ENCODE measurements around the gene CEP43. TPM values are rescaled to one million over a fixed set of nuclear protein-coding genes. Genes with fewer than 3 reads are reported as not detected.

Gene CEP43
- total and polyA plus RNA-seq, 11 donors = 4.7 to 16.9 (median 10.7) TPM

DNA sequence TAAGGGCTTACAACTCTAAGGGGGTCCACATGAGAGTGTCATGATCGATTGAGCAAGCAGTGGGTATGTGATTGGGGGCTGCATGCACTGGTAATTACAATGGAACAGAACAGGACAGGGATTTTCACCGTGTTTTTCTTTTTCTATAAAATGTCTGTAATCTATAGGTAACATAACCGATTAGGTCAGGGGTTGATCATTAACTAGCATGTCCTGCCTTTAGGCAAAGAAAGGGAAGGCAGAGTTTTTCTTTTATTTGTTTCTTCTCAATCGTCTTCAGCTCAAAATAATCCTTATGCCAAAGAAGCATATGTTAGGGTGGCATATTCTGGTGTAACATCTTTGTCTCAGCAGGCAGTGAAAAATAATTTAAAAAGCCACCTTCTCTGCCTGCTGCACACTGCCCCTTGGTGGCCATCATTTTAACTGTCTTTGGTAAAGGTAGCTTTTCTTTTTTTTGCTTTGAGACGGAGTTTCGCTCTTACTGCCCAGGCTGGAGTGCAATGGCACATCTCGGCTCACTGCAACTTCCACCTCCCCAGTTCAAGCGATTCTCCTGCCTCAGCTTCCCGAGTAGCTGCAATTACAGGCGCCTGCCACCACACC, 9.7 kb upstream of the CEP43 start:
- no peaks in the 10 kb centered on the region for H3K4me1 ChIP-seq
- intact Hi-C loops (cut with DNase I) = loop anchor here in 9 of 10 donors (1.0 to 10.0 kb wide), 7 partner anchors 155 to 215 kb away; no protein-coding TSS in a partner anchor
- peak in 1 of 5 donors; percentile 21 for DNase-seq
- H3K27me3 ChIP-seq = no peaks in the 10 kb centered on the region
- no peaks in the 10 kb centered on the region for H3K36me3 ChIP-seq
- TF ChIP-seq POLR2A (IDR thresholded peaks at IDR 0.05) = no peak
- TF ChIP-seq CTCF (IDR thresholded peaks at IDR 0.05) = peak in 11 of 12 donors; percentile 28 to 69 (median 43)
- H3K4me3 ChIP-seq = no peak overlapping the region
- ATAC-seq = peak in 2 of 4 donors; percentile 34 to 47
- no peaks in the 10 kb centered on the region for H3K9me3 ChIP-seq
- no peak overlapping the region for H3K27ac ChIP-seq
- WGBS, 4 donors = 52 to 61% (median 55%) methylated on average over 10 of the region's 10 CpGs

GRCh38 chr6:166996406-166996805, 2.8 kb upstream of the CEP43 start:
- Histone ChIP-seq H3K4me3 (no peak overlapping the region), H3K27me3 (no peaks in the 10 kb centered on the region), H3K4me1 (peaks cover 0 to 26% (median 14%) of the 10 kb centered on the region in 12 donors), H3K36me3 (no peaks in the 10 kb centered on the region), H3K9me3 (no peaks in the 10 kb centered on the region), H3K27ac (no peak overlapping the region)
- TF ChIP-seq POLR2A (IDR thresholded peaks at IDR 0.05) (no peak), CTCF (IDR thresholded peaks at IDR 0.05) (no peak)
- DNase-seq (no peak), ATAC-seq (no peak)
- intact Hi-C loops (cut with DNase I) = loop anchor here in 9 of 10 donors (2.0 to 10.0 kb wide), 6 partner anchors 39 to 614 kb away; partner anchors contain the start of genes RNASET2 (in 2 of the 9) and MPC1 (in 1 of the 9)
- WGBS, 4 donors = 95 to 99% (median 96%) methylated on average over 7 of the region's 7 CpGs

GRCh38 chr6:166997348-166997747, 1.8 kb upstream of the CEP43 start:
- Histone ChIP-seq H3K36me3 (peaks cover 0 to 5% (median 0%) of the 10 kb centered on the region in 9 donors), H3K27ac (peak overlapping the region in 1 of 12 donors; percentile 83), H3K9me3 (no peaks in the 10 kb centered on the region), H3K4me3 (peak overlapping the region in 8 of 12 donors; percentile 64 to 99 (median 94)), H3K27me3 (no peaks in the 10 kb centered on the region), H3K4me1 (peaks cover 0 to 26% (median 14%) of the 10 kb centered on the region in 12 donors)
- no peak for DNase-seq
- 80 to 90% (median 85%) methylated on average over 3 of the region's 3 CpGs for WGBS, 4 donors
- no peak for TF ChIP-seq POLR2A (IDR thresholded peaks at IDR 0.05)
- TF ChIP-seq CTCF (IDR thresholded peaks at IDR 0.05) = no peak
- intact Hi-C loops (cut with DNase I) = loop anchor here (1.0 to 10.0 kb wide), 7 partner anchors 40 to 615 kb away; partner anchors contain the start of genes RNASET2 (in 2 of the 10) and MPC1 (in 1 of the 10)
- ATAC-seq = no peak

- WGBS, 4 donors = 5 to 9% (median 5%) methylated on average over 17 to 38 of the region's 38 CpGs
- peak in 2 of 4 donors; percentile 21 to 32 for ATAC-seq
- intact Hi-C loops (cut with DNase I) = loop anchor here (1.0 to 10.0 kb wide), 8 partner anchors 41 to 616 kb away; partner anchors contain the start of genes RNASET2 (in 3 of the 10) and MPC1 (in 1 of the 10)
- TF ChIP-seq POLR2A (IDR thresholded peaks at IDR 0.05) = no peak
- TF ChIP-seq CTCF (IDR thresholded peaks at IDR 0.05) = peak in 9 of 12 donors; percentile 15 to 55 (median 42)
- H3K36me3 ChIP-seq = peaks cover 0 to 9% (median 0%) of the 10 kb centered on the region in 9 donors
- no peaks in the 10 kb centered on the region for H3K9me3 ChIP-seq
- H3K27me3 ChIP-seq = no peaks in the 10 kb centered on the region
- peaks cover 0 to 26% (median 14%) of the 10 kb centered on the region in 12 donors for H3K4me1 ChIP-seq
- H3K4me3 ChIP-seq = peak overlapping the region; percentile 64 to 99 (median 94)
- DNase-seq = peak in 4 of 5 donors; percentile 37 to 57 (median 40)
- H3K27ac ChIP-seq = peak overlapping the region in 5 of 12 donors; percentile 16 to 83 (median 52)
These were observed 1.4 kb upstream of the CEP43 start for GRCh38 chr6:166997768-166998255.
